H9 (cell line): ENCODE data around the gene FBXL12. TPM values are rescaled to one million over a fixed set of nuclear protein-coding genes. Genes with fewer than 3 reads are reported as not detected.

ENCODE experiments used
- DNase-seq: peaks from one replicate; pipeline ENCODE4 v3.0.0-alpha.2; 2017
- H2AFZ ChIP-seq: one replicate; pipeline ENCODE4 v1.6.1; 2013; ENCODE audit warnings: mild to moderate bottlenecking, low read length, control low read depth, moderate library complexity
- H2AK5ac ChIP-seq: 2 replicates; pipeline ENCODE4 v1.6.1; 2013; ENCODE audit warnings: low read length, control low read depth, mixed read lengths; ENCODE audit not compliant: insufficient read length
- H2BK120ac ChIP-seq: one replicate; pipeline ENCODE4 v1.6.1; 2013; ENCODE audit warnings: low read depth, mild to moderate bottlenecking, low read length, control low read depth, inconsistent platforms; ENCODE audit not compliant: poor library complexity, severe bottlenecking
- H2BK12ac ChIP-seq: 2 replicates; pipeline ENCODE4 v1.6.1; 2013; ENCODE audit warnings: low read length, control low read depth, mixed read lengths, low read depth; ENCODE audit not compliant: insufficient read length
- H2BK15ac ChIP-seq: 2 replicates; pipeline ENCODE4 v1.6.1; 2013; ENCODE audit warnings: low read depth, low read length, control low read depth
- H2BK20ac ChIP-seq: one replicate; pipeline ENCODE4 v1.6.1; 2013; ENCODE audit warnings: low read depth, mild to moderate bottlenecking, low read length, control low read depth, inconsistent platforms; ENCODE audit not compliant: poor library complexity, severe bottlenecking
- H2BK5ac ChIP-seq: 2 replicates; pipeline ENCODE4 v1.6.1; 2013; ENCODE audit warnings: low read length, control low read depth, mixed read lengths; ENCODE audit not compliant: insufficient read length
- H3K14ac ChIP-seq: 2 replicates; pipeline ENCODE4 v1.6.1; 2013; ENCODE audit warnings: low read length, control low read depth; ENCODE audit not compliant: insufficient read depth
- H3K18ac ChIP-seq: 2 replicates; pipeline ENCODE4 v1.6.1; 2013; ENCODE audit warnings: low read depth, mild to moderate bottlenecking, mixed read lengths, low read length, control low read depth; ENCODE audit not compliant: insufficient read length
- H3K23ac ChIP-seq: 2 replicates; pipeline ENCODE4 v1.6.1; 2013; ENCODE audit warnings: low read length, control low read depth, mixed read lengths, low read depth; ENCODE audit not compliant: insufficient read length
- H3K23me2 ChIP-seq: 2 replicates; pipeline ENCODE4 v1.6.1; 2013; ENCODE audit warnings: low read depth, mild to moderate bottlenecking, mixed read lengths, low read length, control low read depth; ENCODE audit not compliant: insufficient read length, poor library complexity, severe bottlenecking
- H3K27ac ChIP-seq: 2 replicates; pipeline ENCODE4 v1.5.1; 2013; ENCODE audit warnings: low read length, control low read depth, mixed read lengths, low read depth; ENCODE audit not compliant: insufficient read length
- H3K27me3 ChIP-seq: 2 replicates; pipeline ENCODE4 v1.6.1; 2013; ENCODE audit warnings: low read length, control low read depth, inconsistent platforms; ENCODE audit not compliant: insufficient read depth
- H3K4ac ChIP-seq: 2 replicates; pipeline ENCODE4 v1.6.1; 2013; ENCODE audit warnings: low read depth, mild to moderate bottlenecking, control low read depth, inconsistent platforms, low read length, moderate library complexity
- H3K4me1 ChIP-seq: 2 replicates; pipeline ENCODE4 v1.6.1; 2013; ENCODE audit warnings: low read length, control low read depth, inconsistent platforms; ENCODE audit not compliant: insufficient read depth
- H3K4me2 ChIP-seq: 2 replicates; pipeline ENCODE4 v1.6.1; 2013; ENCODE audit warnings: low read length, control low read depth, mixed read lengths; ENCODE audit not compliant: insufficient read length, insufficient read depth
- H3K56ac ChIP-seq: 2 replicates; pipeline ENCODE4 v1.6.1; 2013; ENCODE audit warnings: low read depth, mild to moderate bottlenecking, mixed read lengths, low read length, control low read depth; ENCODE audit not compliant: insufficient read length
- H3K79me1 ChIP-seq: 2 replicates; pipeline ENCODE4 v1.6.1; 2013; ENCODE audit warnings: low read depth, mild to moderate bottlenecking, moderate library complexity, low read length, control low read depth, inconsistent platforms; ENCODE audit not compliant: insufficient read depth, poor library complexity, severe bottlenecking
- H3K79me2 ChIP-seq: 2 replicates; pipeline ENCODE4 v1.6.1; 2013; ENCODE audit warnings: low read length, control low read depth, inconsistent platforms; ENCODE audit not compliant: insufficient read depth
- H3K9ac ChIP-seq: 2 replicates; pipeline ENCODE4 v1.6.1; 2013; ENCODE audit warnings: low read length, control low read depth, mixed read lengths; ENCODE audit not compliant: insufficient read length; ENCODE audit errors: extremely low read depth
- H3K9me3 ChIP-seq: one replicate; pipeline ENCODE4 v1.6.1; 2013; ENCODE audit warnings: low read depth, low read length, inconsistent platforms; ENCODE audit not compliant: control insufficient read depth
- H3T11ph ChIP-seq: one replicate; pipeline ENCODE4 v1.6.1; 2013; ENCODE audit warnings: mild to moderate bottlenecking, low read length, control low read depth, inconsistent platforms
- H4K20me1 ChIP-seq: one replicate; pipeline ENCODE4 v1.6.1; 2013; ENCODE audit not compliant: control insufficient read depth, insufficient read length, insufficient read depth
- H4K5ac ChIP-seq: 2 replicates; pipeline ENCODE4 v1.6.1; 2013; ENCODE audit warnings: low read depth, mild to moderate bottlenecking, mixed read lengths, low read length, control low read depth; ENCODE audit not compliant: insufficient read length
- H4K8ac ChIP-seq: replicated peaks from 2 replicates; pipeline ENCODE4 v1.6.1; 2013; ENCODE audit warnings: low read length, control low read depth, mixed read lengths, low read depth; ENCODE audit not compliant: insufficient read length
- H4K91ac ChIP-seq: 2 replicates; pipeline ENCODE4 v1.6.1; 2013; ENCODE audit warnings: low read depth, mild to moderate bottlenecking, moderate library complexity, mixed read lengths, low read length, control low read depth; ENCODE audit not compliant: insufficient read length
- H3K27ac Mint-ChIP-seq, 3 experiments: 2 replicates in 2 of 3; 3 replicates in 1 of 3; pipeline ENCODE4 v1.8.0; 2020 to 2021; ENCODE audit warnings: mixed read lengths in 3 of 3, mild to moderate bottlenecking in 1 of 3, moderate library complexity in 1 of 3
- H3K27me3 Mint-ChIP-seq: 2 replicates; pipeline ENCODE4 v1.8.0; 2021; ENCODE audit warnings: low read depth, mild to moderate bottlenecking, moderate library complexity, mixed read lengths
- H3K36me3 Mint-ChIP-seq, 3 experiments: 2 replicates in 2 of 3; 3 replicates in 1 of 3; pipeline ENCODE4 v1.8.0; 2020 to 2021; ENCODE audit warnings: low read depth in 3 of 3, mixed read lengths in 3 of 3; ENCODE audit not compliant: insufficient read depth in 1 of 3
- H3K4me1 Mint-ChIP-seq, 2 experiments: 2 replicates each; pipeline ENCODE4 v1.8.0; 2020; ENCODE audit warnings: mixed read lengths in 2 of 2
- H3K4me3 Mint-ChIP-seq, 2 experiments: 2 replicates in 1 of 2; 3 replicates in 1 of 2; pipeline ENCODE4 v1.8.0; 2020 to 2021; ENCODE audit warnings: mild to moderate bottlenecking in 2 of 2, mixed read lengths in 2 of 2, moderate library complexity in 1 of 2
- H3K9me3 Mint-ChIP-seq, 2 experiments: 2 replicates in 1 of 2; 3 replicates in 1 of 2; pipeline ENCODE4 v1.8.0; 2020; ENCODE audit warnings: mild to moderate bottlenecking in 2 of 2, mixed read lengths in 2 of 2, moderate library complexity in 1 of 2
- CTCF ChIP-seq: fragments of 200-600 bp; sonication (generic); conservative IDR thresholded peaks from 3 replicates; pipeline ENCODE4 v1.8.0; 2021; ENCODE audit warnings: antibody characterized with exemption, mild to moderate bottlenecking
- WGBS: extraction: QIAGEN DNeasy Blood & Tissue Kit; methylation state at CpG from one replicate; pipeline ENCODE4 v1.1.7; 2013; ENCODE audit warnings: missing lambda C conversion rate, low lambda C conversion rate, mixed read lengths; ENCODE audit not compliant: insufficient read length; ENCODE audit errors: extremely low coverage; 5-methylcytosine and 5-hydroxymethylcytosine counted together
- total RNA-seq: library from RNA; stranded (reverse); gene quantifications from 2 replicates; pipeline ENCODE4 v1.2.1, GENCODE V29; 2021

The FBXL12 gene
- total RNA-seq, 1 experiment from 2014 or later = 31.8 TPM

GRCh38 chr19:9786819-9787218 lies 32.1 kb downstream of the FBXL12 start:
- Histone ChIP-seq H2AFZ (no peak overlapping the region), H3K27me3 (no peaks in the 10 kb centered on the region), H4K5ac (no peak overlapping the region), H3K14ac (no peak overlapping the region), H3K18ac (no peak overlapping the region), H3K9ac (no peak overlapping the region), H2BK120ac (no peak overlapping the region), H2BK12ac (no peak overlapping the region), H2BK15ac (no peak overlapping the region), H3T11ph (no peak overlapping the region), H4K20me1 (no peaks in the 10 kb centered on the region), H2BK5ac (no peak overlapping the region), H3K56ac (no peak overlapping the region), H2AK5ac (no peak overlapping the region), H2BK20ac (no peak overlapping the region), H3K4me1 (no peaks in the 10 kb centered on the region), H3K4me2 (peak overlapping the region; percentile 23), H3K23ac (no peak overlapping the region), H3K79me1 (no peaks in the 10 kb centered on the region), H3K23me2 (no peaks in the 10 kb centered on the region), H4K91ac (no peak overlapping the region), H3K79me2 (no peaks in the 10 kb centered on the region), H4K8ac (no peak overlapping the region), H3K27ac (no peak overlapping the region), H3K9me3 (no peaks in the 10 kb centered on the region), H3K4ac (no peak overlapping the region)
- DNase-seq = no peak
- peak overlapping the region in 1 of 3 experiments; percentile 95; a peak in 3 of 7 replicates for H3K27ac Mint-ChIP-seq
- H3K9me3 Mint-ChIP-seq = peaks cover 0 to 2% of the 10 kb centered on the region in 2 experiments; a peak in 1 of 5 replicates
- H3K4me3 Mint-ChIP-seq = peak overlapping the region; percentile 62 to 80
- peaks cover 0 to 2% (median 0%) of the 10 kb centered on the region in 3 experiments; a peak in 3 of 7 replicates for H3K36me3 Mint-ChIP-seq
- TF ChIP-seq CTCF = no peak
- H3K4me1 Mint-ChIP-seq = peaks cover 38 to 47% of the 10 kb centered on the region in 2 experiments
- no peaks in the 10 kb centered on the region for H3K27me3 Mint-ChIP-seq
- no CpG with 5 or more reads among the region's 8 CpGs for WGBS
